ENCODE measurements around the gene FRMPD1.

FRMPD1 gene

GRCh38 chr9:37682951-37683350 lies 32.2 kb downstream of the FRMPD1 start:
- DNase-seq = no peak

GRCh38 chr9:37683531-37684371 lies 33.0 kb downstream of the FRMPD1 start:
- DNase-seq = no peak

- no peak for DNase-seq
Observed at GRCh38 chr9:37692622-37693221, 42.0 kb downstream of the FRMPD1 start.

- no peak for DNase-seq
Observed at GRCh38 chr9:37693260-37693659, 42.5 kb downstream of the FRMPD1 start.

- no peak for DNase-seq
Observed at GRCh38 chr9:37694355-37694754, 43.6 kb downstream of the FRMPD1 start.

- DNase-seq = no peak
Observed at GRCh38 chr9:37696528-37696927, 45.8 kb downstream of the FRMPD1 start.

GRCh38 chr9:37700131-37700530 lies 49.4 kb downstream of the FRMPD1 start:
- no peak for DNase-seq

- no peak for DNase-seq
Observed at GRCh38 chr9:37700900-37701299, 50.1 kb downstream of the FRMPD1 start.

GRCh38 chr9:37705787-37706186 lies 55.0 kb downstream of the FRMPD1 start:
- DNase-seq = no peak

GRCh38 chr9:37706290-37706689 lies 55.5 kb downstream of the FRMPD1 start:
- DNase-seq = no peak

- DNase-seq = no peak
Observed at GRCh38 chr9:37707748-37708147, 57.0 kb downstream of the FRMPD1 start.

- DNase-seq = no peak
Observed at GRCh38 chr9:37710046-37710445, 59.3 kb downstream of the FRMPD1 start.

- DNase-seq = no peak
Observed at GRCh38 chr9:37715260-37715659, 64.5 kb downstream of the FRMPD1 start.

GRCh38 chr9:37715991-37716505 lies 65.3 kb downstream of the FRMPD1 start:
- DNase-seq = no peak

- no peak for DNase-seq
Observed at GRCh38 chr9:37719526-37719925, 68.8 kb downstream of the FRMPD1 start.

- no peak for DNase-seq
Observed at GRCh38 chr9:37727013-37727412, 76.3 kb downstream of the FRMPD1 start.

GRCh38 chr9:37729499-37729898 lies 78.7 kb downstream of the FRMPD1 start:
- no peak for DNase-seq

- no peak for DNase-seq
Observed at GRCh38 chr9:37730256-37730655, 79.5 kb downstream of the FRMPD1 start.

GRCh38 chr9:37730839-37731238 lies 80.1 kb downstream of the FRMPD1 start:
- DNase-seq = no peak

GRCh38 chr9:37732086-37732741 lies 81.5 kb downstream of the FRMPD1 start:
- DNase-seq = no peak

- DNase-seq = no peak
Observed at GRCh38 chr9:37732952-37733351, 82.2 kb downstream of the FRMPD1 start.

- DNase-seq = no peak
Observed at GRCh38 chr9:37739222-37739621, 88.5 kb downstream of the FRMPD1 start.

- no peak for DNase-seq
Observed at GRCh38 chr9:37740128-37740527, 89.4 kb downstream of the FRMPD1 start.

Data from NCI-H2029 treated with DMSO at 0.1 percent for 48 hours (cell line).